ENCODE results near the gene TMEM192.
A peak's percentile ranks its signal among the peaks of the same experiment; 100 is the strongest.

Gene TMEM192

DNA sequence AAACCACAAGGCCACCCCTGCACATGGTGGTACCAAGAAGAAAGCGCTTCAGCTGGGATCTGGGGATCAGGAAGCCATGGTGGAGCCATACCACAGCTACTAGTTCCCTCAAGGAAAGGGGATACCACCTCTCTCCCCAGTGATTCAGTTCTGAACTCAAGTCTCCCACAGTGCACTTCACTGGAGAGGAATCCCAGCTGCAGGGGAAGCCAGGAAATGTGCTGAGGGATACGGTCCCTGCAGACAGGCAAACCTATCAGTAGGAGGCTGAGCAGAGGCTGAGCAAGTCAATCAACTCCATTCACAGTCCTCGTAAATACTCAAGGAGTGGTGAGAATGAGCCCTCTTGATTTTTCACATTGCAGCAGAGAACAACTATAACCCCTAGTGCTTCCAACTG lies 11.0 kb downstream of the TMEM192 start:
- Histone ChIP-seq H4K20me1 (ENCODE audit: insufficient read depth, low read length) (no peaks in the 10 kb centered on the region), H3K27ac (ENCODE audit: low read length) (no peak overlapping the region), H3F3A (ENCODE audit: insufficient read depth, low read length) (no peaks in the 10 kb centered on the region), H2AFZ (ENCODE audit: low read length) (no peak overlapping the region), H3K36me3 (replicated peaks; ENCODE audit: insufficient read depth, low read length) (no peaks in the 10 kb centered on the region), H3K79me2 (ENCODE audit: low read length) (no peaks in the 10 kb centered on the region; the same call in 1 of the 2 replicates), H3K4me1 (ENCODE audit: low read length) (no peaks in the 10 kb centered on the region), H3K27me3 (replicated peaks; ENCODE audit: insufficient read depth, low read length) (no peaks in the 10 kb centered on the region), H3K4me2 (ENCODE audit: low read depth, low read length) (no peak overlapping the region), H3K4me3 (ENCODE audit: low read length) (no peak overlapping the region), H3K9me3 (replicated peaks; ENCODE audit: insufficient read depth, low read length) (no peaks in the 10 kb centered on the region), H3K9ac (ENCODE audit: low read length) (no peak overlapping the region), H3K9me2 (replicated peaks; ENCODE audit: insufficient read depth, low read length) (no peaks in the 10 kb centered on the region)
- no peak for TF ChIP-seq EZH2phosphoT487 (IDR thresholded peaks at IDR 0.05; ENCODE audit: low read length)
- TF ChIP-seq CTCF (IDR thresholded peaks at IDR 0.05; ENCODE audit: low read length) = no peak
- no peak for TF ChIP-seq EZH2 (optimal IDR thresholded peaks at IDR 0.05; ENCODE audit: low read depth, low read length)
- no peak for DNase-seq

DNA sequence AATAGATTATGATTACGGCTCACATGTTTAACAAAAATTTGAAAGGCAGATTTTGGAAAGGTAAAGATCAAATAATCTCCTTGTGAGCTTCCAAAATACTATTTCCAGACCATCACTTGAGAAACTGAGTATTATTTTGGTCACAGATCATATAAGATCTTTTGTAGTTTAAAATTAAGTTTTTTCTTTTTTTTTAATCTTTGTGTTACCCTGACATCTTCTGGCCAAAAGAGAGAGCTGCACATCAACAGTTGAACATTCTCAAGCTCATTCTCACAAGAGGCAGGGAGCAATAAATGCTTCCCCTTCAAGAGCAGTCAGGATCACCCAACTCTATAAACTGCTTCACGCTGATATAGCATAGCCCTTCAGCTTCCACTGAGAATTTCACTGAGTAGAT lies 15.9 kb downstream of the TMEM192 start:
- Histone ChIP-seq H3K9ac (ENCODE audit: low read length) (no peak overlapping the region), H3K4me3 (ENCODE audit: low read length) (no peak overlapping the region), H3K4me2 (ENCODE audit: low read depth, low read length) (no peak overlapping the region), H4K20me1 (ENCODE audit: insufficient read depth, low read length) (no peaks in the 10 kb centered on the region), H3K4me1 (ENCODE audit: low read length) (no peaks in the 10 kb centered on the region), H3K36me3 (replicated peaks; ENCODE audit: insufficient read depth, low read length) (no peaks in the 10 kb centered on the region), H3K27me3 (replicated peaks; ENCODE audit: insufficient read depth, low read length) (no peaks in the 10 kb centered on the region), H3K9me3 (replicated peaks; ENCODE audit: insufficient read depth, low read length) (no peaks in the 10 kb centered on the region), H3K9me2 (replicated peaks; ENCODE audit: insufficient read depth, low read length) (no peaks in the 10 kb centered on the region), H2AFZ (ENCODE audit: low read length) (no peak overlapping the region), H3K79me2 (ENCODE audit: low read length) (no peaks in the 10 kb centered on the region), H3F3A (ENCODE audit: insufficient read depth, low read length) (no peaks in the 10 kb centered on the region), H3K27ac (ENCODE audit: low read length) (no peak overlapping the region)
- DNase-seq = peak; percentile 20
- peak; percentile 56 for TF ChIP-seq CTCF (IDR thresholded peaks at IDR 0.05; ENCODE audit: low read length)
- no peak for TF ChIP-seq EZH2 (optimal IDR thresholded peaks at IDR 0.05; ENCODE audit: low read depth, low read length)
- TF ChIP-seq EZH2phosphoT487 (IDR thresholded peaks at IDR 0.05; ENCODE audit: low read length) = no peak

- no peak for TF ChIP-seq EZH2 (optimal IDR thresholded peaks at IDR 0.05; ENCODE audit: low read depth, low read length)
- TF ChIP-seq EZH2phosphoT487 (IDR thresholded peaks at IDR 0.05; ENCODE audit: low read length) = no peak
- no peak for TF ChIP-seq CTCF (IDR thresholded peaks at IDR 0.05; ENCODE audit: low read length)
- H3K4me2 ChIP-seq (ENCODE audit: low read depth, low read length) = no peak overlapping the region
- H3K79me2 ChIP-seq (ENCODE audit: low read length) = no peaks in the 10 kb centered on the region
- no peaks in the 10 kb centered on the region for H3K9me3 ChIP-seq (replicated peaks; ENCODE audit: insufficient read depth, low read length)
- H3K4me1 ChIP-seq (ENCODE audit: low read length) = no peaks in the 10 kb centered on the region
- H2AFZ ChIP-seq (ENCODE audit: low read length) = no peak overlapping the region
- no peak for DNase-seq
- H3K9me2 ChIP-seq (replicated peaks; ENCODE audit: insufficient read depth, low read length) = no peaks in the 10 kb centered on the region
- no peaks in the 10 kb centered on the region for H4K20me1 ChIP-seq (ENCODE audit: insufficient read depth, low read length)
- no peak overlapping the region for H3K27ac ChIP-seq (ENCODE audit: low read length)
- no peaks in the 10 kb centered on the region for H3K27me3 ChIP-seq (replicated peaks; ENCODE audit: insufficient read depth, low read length)
- no peaks in the 10 kb centered on the region for H3F3A ChIP-seq (ENCODE audit: insufficient read depth, low read length)
- H3K4me3 ChIP-seq (ENCODE audit: low read length) = no peak overlapping the region
- no peaks in the 10 kb centered on the region for H3K36me3 ChIP-seq (replicated peaks; ENCODE audit: insufficient read depth, low read length)
- H3K9ac ChIP-seq (ENCODE audit: low read length) = no peak overlapping the region
Measured at GRCh38 chr4:165095291-165095690, 17.4 kb downstream of the TMEM192 start.

Data from MM.1S (cell line).